ENCODE data around the gene C1orf167.

C1orf167 gene

DNA sequence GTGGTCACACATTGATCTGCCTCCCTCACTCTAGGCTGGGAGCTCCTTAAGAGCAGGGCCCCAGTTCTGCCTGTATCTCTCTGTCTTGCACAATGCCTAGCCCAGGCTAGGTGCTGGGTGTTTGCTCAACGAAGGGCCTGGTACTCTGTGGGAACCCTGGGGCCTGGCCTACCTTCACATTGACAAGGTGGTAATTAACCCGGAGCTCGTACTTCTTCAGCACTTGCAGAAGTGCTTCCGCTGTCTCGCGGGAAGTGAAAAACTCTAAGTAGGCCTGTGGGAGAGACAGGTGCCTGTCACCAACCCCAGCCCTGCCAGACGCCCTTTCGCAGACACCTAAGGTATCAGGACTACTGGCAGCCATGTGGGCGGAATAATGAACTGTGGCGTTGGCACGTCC is 30.1 kb downstream of the C1orf167 start:
- DNase-seq (ENCODE audit: insufficient read length, low spot score) (no peak), FAIRE-seq (no peak)
- TF ChIP-seq, protein P1, sequence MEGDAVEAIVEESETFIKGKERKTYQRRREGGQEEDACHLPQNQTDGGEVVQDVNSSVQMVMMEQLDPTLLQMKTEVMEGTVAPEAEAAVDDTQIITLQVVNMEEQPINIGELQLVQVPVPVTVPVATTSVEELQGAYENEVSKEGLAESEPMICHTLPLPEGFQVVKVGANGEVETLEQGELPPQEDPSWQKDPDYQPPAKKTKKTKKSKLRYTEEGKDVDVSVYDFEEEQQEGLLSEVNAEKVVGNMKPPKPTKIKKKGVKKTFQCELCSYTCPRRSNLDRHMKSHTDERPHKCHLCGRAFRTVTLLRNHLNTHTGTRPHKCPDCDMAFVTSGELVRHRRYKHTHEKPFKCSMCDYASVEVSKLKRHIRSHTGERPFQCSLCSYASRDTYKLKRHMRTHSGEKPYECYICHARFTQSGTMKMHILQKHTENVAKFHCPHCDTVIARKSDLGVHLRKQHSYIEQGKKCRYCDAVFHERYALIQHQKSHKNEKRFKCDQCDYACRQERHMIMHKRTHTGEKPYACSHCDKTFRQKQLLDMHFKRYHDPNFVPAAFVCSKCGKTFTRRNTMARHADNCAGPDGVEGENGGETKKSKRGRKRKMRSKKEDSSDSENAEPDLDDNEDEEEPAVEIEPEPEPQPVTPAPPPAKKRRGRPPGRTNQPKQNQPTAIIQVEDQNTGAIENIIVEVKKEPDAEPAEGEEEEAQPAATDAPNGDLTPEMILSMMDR (IDR thresholded peaks at IDR 0.05; ENCODE audit: insufficient read depth, missing control alignments): no peak

DNA sequence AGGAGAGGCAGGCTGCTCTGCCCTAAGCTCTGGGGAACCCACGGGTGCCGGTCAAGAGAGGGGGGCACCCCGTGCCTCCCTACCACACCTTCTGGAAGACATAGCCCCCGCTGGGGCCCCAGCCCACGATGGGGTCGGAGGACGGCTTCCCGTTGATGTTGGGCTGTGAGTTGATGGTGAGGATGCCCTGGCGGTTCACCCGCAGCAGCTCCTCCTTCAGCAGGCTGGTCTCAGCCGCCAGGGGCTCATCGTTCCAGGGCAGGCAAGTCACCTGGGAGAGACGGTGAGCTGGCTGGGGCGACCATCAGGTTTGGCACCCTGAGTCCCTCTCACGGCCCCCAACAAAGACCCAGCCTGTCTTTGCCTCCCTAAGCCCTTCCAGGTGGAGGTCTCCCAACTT is 31.8 kb downstream of the C1orf167 start:
- TF ChIP-seq, protein P1 (IDR thresholded peaks at IDR 0.05; ENCODE audit: insufficient read depth, missing control alignments): no peak
- DNase-seq (ENCODE audit: insufficient read length, low spot score) (no peak), FAIRE-seq (no peak)

DNA sequence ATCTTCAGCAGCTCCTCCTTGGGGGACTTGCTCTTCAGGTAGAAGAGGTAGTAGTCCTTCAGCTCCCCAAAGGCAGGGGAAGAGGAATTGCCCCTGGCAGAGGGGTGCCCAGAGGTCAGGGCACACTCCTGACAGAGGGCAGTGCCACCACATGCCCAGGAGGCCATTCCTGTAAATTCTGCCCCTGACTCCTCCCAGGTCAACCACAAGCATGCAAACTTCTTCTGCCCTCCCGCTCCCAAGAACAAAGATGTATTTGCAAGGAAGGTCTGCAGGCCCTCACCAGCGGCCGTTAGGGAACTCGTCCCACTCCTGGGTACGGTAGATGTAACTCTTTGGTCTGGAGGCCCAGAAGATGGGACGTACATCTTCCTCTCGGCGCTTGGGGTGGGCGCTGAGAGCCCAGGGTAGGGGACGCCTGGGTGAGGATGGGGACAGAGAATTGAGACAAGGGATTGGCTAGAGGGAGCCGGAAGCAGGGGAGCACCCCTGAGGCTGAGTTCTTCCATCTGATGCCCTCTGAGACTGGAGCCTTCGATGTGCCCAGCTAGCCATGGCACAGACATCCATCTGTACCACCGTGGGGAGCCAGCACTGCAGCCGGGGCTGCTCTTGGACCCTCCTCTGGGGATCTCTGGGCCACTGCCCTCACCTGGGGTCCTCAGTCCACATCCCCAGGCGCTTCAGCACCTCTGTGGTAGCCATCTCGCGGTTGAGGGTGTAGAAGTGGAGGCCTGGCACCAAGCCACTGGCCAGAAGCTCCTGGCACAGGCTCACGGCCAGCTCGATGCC is 32.6 kb downstream of the C1orf167 start:
- FAIRE-seq: no peak
- no peak for DNase-seq (ENCODE audit: insufficient read length, low spot score)
- TF ChIP-seq, protein P1 (IDR thresholded peaks at IDR 0.05; ENCODE audit: insufficient read depth, missing control alignments): no peak

DNA sequence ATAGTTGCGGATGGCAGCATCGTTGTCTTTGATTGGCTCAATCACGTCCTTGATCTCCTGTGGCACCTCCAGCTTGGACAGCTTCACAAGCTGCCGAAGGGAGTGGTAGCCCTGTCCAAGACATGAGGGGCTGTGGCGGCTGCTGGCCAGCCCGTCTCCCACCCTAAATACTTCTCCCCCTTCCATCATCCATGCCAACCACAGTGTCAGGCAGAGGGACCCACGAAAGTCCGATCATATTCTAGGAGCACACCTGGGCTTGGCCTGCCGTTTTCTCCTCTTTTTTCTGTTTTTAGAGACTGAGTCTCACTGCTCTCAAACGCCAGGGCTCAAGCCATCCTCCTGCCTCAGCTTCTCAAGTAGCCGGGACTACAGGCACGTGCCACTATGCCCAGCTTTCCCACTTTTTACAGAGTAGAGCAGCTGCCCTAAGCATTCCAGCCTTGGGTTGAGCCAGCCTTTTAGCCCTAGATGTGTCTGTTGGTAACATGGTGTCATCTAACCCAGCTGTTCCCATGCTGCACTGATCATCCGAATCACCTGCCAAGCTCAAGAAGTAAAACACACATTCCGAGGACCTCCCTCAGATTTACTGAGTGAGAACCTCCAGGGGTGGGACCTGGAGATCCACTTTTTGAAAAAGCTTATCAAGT is 33.4 kb downstream of the C1orf167 start:
- TF ChIP-seq, protein P1 (IDR thresholded peaks at IDR 0.05; ENCODE audit: insufficient read depth, missing control alignments): no peak
- no peak for FAIRE-seq
- DNase-seq (ENCODE audit: insufficient read length, low spot score): no peak

DNA sequence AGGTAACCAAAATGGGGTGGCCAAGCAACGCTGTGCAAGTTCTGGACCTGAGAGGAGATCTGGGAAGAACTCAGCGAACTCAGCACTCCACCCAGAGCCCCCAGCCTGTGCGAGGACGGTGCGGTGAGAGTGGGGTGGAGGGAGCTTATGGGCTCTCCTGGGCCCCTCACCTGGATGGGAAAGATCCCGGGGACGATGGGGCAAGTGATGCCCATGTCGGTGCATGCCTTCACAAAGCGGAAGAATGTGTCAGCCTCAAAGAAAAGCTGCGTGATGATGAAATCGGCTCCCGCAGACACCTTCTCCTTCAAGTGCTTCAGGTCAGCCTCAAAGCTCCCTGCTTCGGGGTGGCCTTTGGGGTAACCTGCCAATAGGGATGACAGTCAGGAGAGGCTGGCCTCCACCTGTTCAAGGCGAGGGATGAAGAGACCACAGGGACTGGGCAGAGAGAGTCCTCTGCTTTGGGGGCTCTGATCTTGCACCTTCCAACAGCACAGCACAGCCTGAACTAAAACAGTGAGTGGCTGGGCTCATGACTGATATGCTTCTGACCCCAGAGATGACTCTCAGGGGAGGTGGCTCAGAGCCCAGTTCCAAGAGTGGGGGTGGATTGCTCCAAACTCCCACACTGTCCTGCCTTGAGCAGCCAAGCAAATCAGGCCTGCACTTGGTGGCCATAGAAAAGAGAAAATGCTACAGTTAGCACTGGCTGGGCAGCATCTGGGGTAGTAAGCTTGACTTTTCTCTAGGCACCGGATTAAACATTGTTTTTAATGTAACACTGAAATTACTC is 34.2 kb downstream of the C1orf167 start:
- FAIRE-seq (no peak), DNase-seq (ENCODE audit: insufficient read length, low spot score) (no peak)
- TF ChIP-seq, protein P1 (IDR thresholded peaks at IDR 0.05; ENCODE audit: insufficient read depth, missing control alignments): no peak

DNA sequence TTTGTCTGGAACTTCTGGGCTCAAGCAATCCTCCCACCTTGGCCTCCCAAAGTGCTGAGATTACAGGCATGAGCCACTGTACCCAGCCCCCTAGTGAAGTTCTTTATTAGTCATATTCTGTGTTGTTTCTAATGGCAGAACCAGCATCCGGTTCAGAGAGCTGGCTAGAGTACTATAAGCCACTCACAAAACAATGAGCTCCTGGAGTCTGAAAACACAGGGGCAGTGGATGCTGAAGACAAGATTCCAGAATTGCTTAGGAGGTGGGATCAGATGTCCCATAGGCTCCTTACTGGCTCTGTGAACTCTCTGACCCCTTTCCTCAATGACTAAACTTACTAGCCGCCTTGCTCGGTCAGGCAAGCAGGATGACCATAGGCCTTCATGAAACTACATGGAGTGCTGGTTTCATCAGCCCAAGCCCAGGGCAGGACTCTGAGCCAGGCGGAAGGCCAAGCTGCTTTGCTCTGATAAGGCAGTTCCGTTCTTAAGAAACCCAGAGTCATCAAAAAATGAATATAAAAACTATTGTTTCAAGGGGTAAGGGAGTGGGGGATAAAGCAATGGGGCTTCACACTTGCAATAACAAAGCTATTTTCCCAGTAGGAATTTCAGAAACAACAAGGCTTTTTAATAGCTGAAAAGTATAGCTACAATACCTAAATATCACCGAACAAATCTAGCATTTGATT is 35.7 kb downstream of the C1orf167 start:
- TF ChIP-seq, protein P1 (IDR thresholded peaks at IDR 0.05; ENCODE audit: insufficient read depth, missing control alignments): no peak
- no peak for FAIRE-seq
- no peak for DNase-seq (ENCODE audit: insufficient read length, low spot score)
